GM08714 (cell line): ENCODE data around the gene ZNF438.

Experiments used
- H3K4me3 ChIP-seq: fragments of 200-500 bp; sonication (Bioruptor generic); 2 replicates; pipeline ENCODE4 v1.5.1; 2014; ENCODE audit warnings: mild to moderate bottlenecking, low read length, inconsistent platforms
- ZNF274 ChIP-seq: IDR thresholded peaks from 2 replicates; pipeline ENCODE4 v1.6.1; 2012; ENCODE audit warnings: mild to moderate bottlenecking, low read depth, low read length

ZNF438 gene

GRCh38 chr10:30828164-30828563, 203.5 kb downstream of the ZNF438 start:
- no peak for TF ChIP-seq ZNF274
- no peak overlapping the region for H3K4me3 ChIP-seq

GRCh38 chr10:30827531-30828120, 204.0 kb downstream of the ZNF438 start:
- no peak for TF ChIP-seq ZNF274
- H3K4me3 ChIP-seq: no peak overlapping the region

GRCh38 chr10:30826679-30827078, 205.0 kb downstream of the ZNF438 start:
- no peak for TF ChIP-seq ZNF274
- no peak overlapping the region for H3K4me3 ChIP-seq

GRCh38 chr10:30825495-30825894, 206.2 kb downstream of the ZNF438 start:
- TF ChIP-seq ZNF274: no peak
- no peak overlapping the region for H3K4me3 ChIP-seq

GRCh38 chr10:30825022-30825421, 206.6 kb downstream of the ZNF438 start:
- no peak overlapping the region for H3K4me3 ChIP-seq
- TF ChIP-seq ZNF274: no peak

- H3K4me3 ChIP-seq: no peak overlapping the region
- no peak for TF ChIP-seq ZNF274
Observed at GRCh38 chr10:30823651-30824050, 208.0 kb downstream of the ZNF438 start.

- H3K4me3 ChIP-seq: no peak overlapping the region
- no peak for TF ChIP-seq ZNF274
Observed at GRCh38 chr10:30822693-30823465, 208.8 kb downstream of the ZNF438 start.

GRCh38 chr10:30821994-30822692, 209.5 kb downstream of the ZNF438 start:
- H3K4me3 ChIP-seq: no peak overlapping the region
- TF ChIP-seq ZNF274: no peak

GRCh38 chr10:30821261-30821993, 210.2 kb downstream of the ZNF438 start:
- TF ChIP-seq ZNF274: no peak
- no peak overlapping the region for H3K4me3 ChIP-seq

- no peak for TF ChIP-seq ZNF274
- no peak overlapping the region for H3K4me3 ChIP-seq
Observed at GRCh38 chr10:30820261-30820991, 211.2 kb downstream of the ZNF438 start.

GRCh38 chr10:30819341-30820181, 212.1 kb downstream of the ZNF438 start:
- no peak for TF ChIP-seq ZNF274
- H3K4me3 ChIP-seq: no peak overlapping the region

GRCh38 chr10:30818854-30819253, 212.8 kb downstream of the ZNF438 start:
- no peak for TF ChIP-seq ZNF274
- no peak overlapping the region for H3K4me3 ChIP-seq
